MM.1S (cell line): Measurements from ENCODE around the gene CWF19L2.

Source experiments
- DNase-seq: peaks from one replicate; pipeline ENCODE4 v3.0.0-alpha.2; 2015
- H2AFZ ChIP-seq: fragments of 300-600 bp; sonication (generic); 2 replicates; pipeline ENCODE4 v1.6.0; 2016; ENCODE audit warnings: antibody characterized with exemption, low read length
- H3F3A ChIP-seq: fragments of 300-600 bp; sonication (generic); 2 replicates; pipeline ENCODE4 v1.6.1; 2016; ENCODE audit warnings: mild to moderate bottlenecking, antibody characterized with exemption, low read length, moderate library complexity, mixed read lengths; ENCODE audit not compliant: insufficient read depth
- H3K27ac ChIP-seq: fragments of 300-600 bp; sonication (generic); 2 replicates; pipeline ENCODE4 v1.5.1; 2016; ENCODE audit warnings: mild to moderate bottlenecking, low read length
- H3K27me3 ChIP-seq: fragments of 300-600 bp; sonication (generic); replicated peaks from 2 replicates; pipeline ENCODE4 v1.6.0; 2016; ENCODE audit warnings: low read length; ENCODE audit not compliant: insufficient read depth
- H3K36me3 ChIP-seq: fragments of 300-600 bp; sonication (generic); replicated peaks from 2 replicates; pipeline ENCODE4 v1.6.1; 2016; ENCODE audit warnings: mild to moderate bottlenecking, low read length, mixed read lengths; ENCODE audit not compliant: insufficient read depth
- H3K4me1 ChIP-seq: fragments of 300-600 bp; sonication (generic); 2 replicates; pipeline ENCODE4 v1.6.1; 2016; ENCODE audit warnings: low read length, mixed read lengths
- H3K4me2 ChIP-seq: fragments of 300-600 bp; sonication (generic); 2 replicates; pipeline ENCODE4 v1.6.0; 2016; ENCODE audit warnings: low read depth, low read length
- H3K4me3 ChIP-seq: fragments of 300-600 bp; sonication (generic); 2 replicates; pipeline ENCODE4 v1.5.1; 2016; ENCODE audit warnings: low read length, mixed read lengths
- H3K79me2 ChIP-seq: fragments of 300-600 bp; sonication (generic); 2 replicates; pipeline ENCODE4 v1.6.1; 2016; ENCODE audit warnings: mixed run types, low read length, mixed read lengths
- H3K9ac ChIP-seq: fragments of 300-600 bp; sonication (generic); 2 replicates; pipeline ENCODE4 v1.6.1; 2016; ENCODE audit warnings: low read length, mixed read lengths
- H3K9me2 ChIP-seq: fragments of 300-600 bp; sonication (generic); replicated peaks from 2 replicates; pipeline ENCODE4 v1.6.1; 2016; ENCODE audit warnings: mild to moderate bottlenecking, low read length, mixed read lengths; ENCODE audit not compliant: insufficient read depth
- H3K9me3 ChIP-seq: fragments of 300-600 bp; sonication (generic); replicated peaks from 2 replicates; pipeline ENCODE4 v1.6.1; 2016; ENCODE audit warnings: mild to moderate bottlenecking, low read length, mixed read lengths; ENCODE audit not compliant: insufficient read depth
- H4K20me1 ChIP-seq: fragments of 300-600 bp; sonication (generic); 2 replicates; pipeline ENCODE4 v1.6.1; 2016; ENCODE audit warnings: mild to moderate bottlenecking, low read length, moderate library complexity, mixed read lengths; ENCODE audit not compliant: insufficient read depth
- CTCF ChIP-seq: fragments of 300-600 bp; sonication (generic); IDR thresholded peaks from 2 replicates; pipeline ENCODE4 v1.5.1; 2016; ENCODE audit warnings: antibody characterized with exemption, low read length, mixed read lengths
- EZH2 ChIP-seq: fragments of 300-600 bp; sonication (generic); optimal IDR thresholded peaks from 2 replicates; pipeline ENCODE3; 2017; ENCODE audit warnings: low read depth, mild to moderate bottlenecking, antibody characterized with exemption, low read length, mixed read lengths
- EZH2phosphoT487 ChIP-seq: fragments of 300-600 bp; sonication (generic); IDR thresholded peaks from 2 replicates; pipeline ENCODE4 v1.6.1; 2018; ENCODE audit warnings: antibody characterized with exemption, low read length

The CWF19L2 gene

GRCh38 chr11:107359701-107360100, 97.9 kb downstream of the CWF19L2 start:
- Histone ChIP-seq H3K9me3 (no peaks in the 10 kb centered on the region), H3K9me2 (no peaks in the 10 kb centered on the region), H3F3A (no peaks in the 10 kb centered on the region), H3K4me2 (no peak overlapping the region), H2AFZ (no peak overlapping the region), H4K20me1 (no peaks in the 10 kb centered on the region), H3K4me3 (no peak overlapping the region), H3K27me3 (no peaks in the 10 kb centered on the region), H3K79me2 (no peaks in the 10 kb centered on the region), H3K27ac (no peak overlapping the region), H3K9ac (no peak overlapping the region), H3K4me1 (no peaks in the 10 kb centered on the region), H3K36me3 (no peaks in the 10 kb centered on the region)
- TF ChIP-seq CTCF: no peak
- TF ChIP-seq EZH2: no peak
- no peak for TF ChIP-seq EZH2phosphoT487
- DNase-seq: no peak

- Histone ChIP-seq H3K4me2 (no peak overlapping the region), H3K4me1 (no peaks in the 10 kb centered on the region), H4K20me1 (no peaks in the 10 kb centered on the region), H3K9ac (no peak overlapping the region), H2AFZ (no peak overlapping the region), H3F3A (no peaks in the 10 kb centered on the region), H3K9me2 (no peaks in the 10 kb centered on the region), H3K9me3 (no peaks in the 10 kb centered on the region), H3K79me2 (no peaks in the 10 kb centered on the region), H3K4me3 (no peak overlapping the region), H3K27ac (no peak overlapping the region), H3K27me3 (no peaks in the 10 kb centered on the region), H3K36me3 (no peaks in the 10 kb centered on the region)
- DNase-seq: no peak
- TF ChIP-seq EZH2phosphoT487 (no peak), CTCF (no peak), EZH2 (no peak)
These were observed 99.7 kb downstream of the CWF19L2 start for GRCh38 chr11:107357877-107358276.

GRCh38 chr11:107354780-107355179, 102.8 kb downstream of the CWF19L2 start:
- H4K20me1 ChIP-seq: no peaks in the 10 kb centered on the region

More at GRCh38 chr11:107354780-107355179, 102.8 kb downstream of the CWF19L2 start:
- Histone ChIP-seq H3K4me3 (no peak overlapping the region), H3K27me3 (no peaks in the 10 kb centered on the region), H3K9me2 (no peaks in the 10 kb centered on the region), H3K79me2 (no peaks in the 10 kb centered on the region), H3K9ac (no peak overlapping the region), H3K4me1 (no peaks in the 10 kb centered on the region), H3K4me2 (no peak overlapping the region), H3K36me3 (no peaks in the 10 kb centered on the region), H2AFZ (no peak overlapping the region), H3K27ac (no peak overlapping the region), H3K9me3 (no peaks in the 10 kb centered on the region), H3F3A (no peaks in the 10 kb centered on the region)
- TF ChIP-seq EZH2 (no peak), EZH2phosphoT487 (no peak), CTCF (no peak)
- DNase-seq: no peak
